Astrocyte (in vitro differentiated cells and primary cell): Measurements from ENCODE around the gene LSM14B.

Source experiments
- CTCF ChIP-seq: IDR thresholded peaks from 2 replicates; pipeline ENCODE4 v1.5.1; 2011; ENCODE audit warnings: low read depth, mild to moderate bottlenecking, inconsistent platforms, low read length, moderate library complexity; ENCODE audit not compliant: insufficient read depth
- EZH2 ChIP-seq: IDR thresholded peaks from 2 replicates; pipeline ENCODE4 v1.6.1; 2012; ENCODE audit warnings: mild to moderate bottlenecking, low read length, inconsistent platforms; ENCODE audit not compliant: insufficient read depth

- no peak for TF ChIP-seq CTCF
- TF ChIP-seq EZH2 = no peak
Measured at GRCh38 chr20:62101078-62101477, 21.2 kb upstream of the LSM14B start.
